22Rv1 (cell line): ENCODE measurements around the gene LSMEM2.

ENCODE experiments used
- CTCF ChIP-seq: fragments of 450-650 bp; IDR thresholded peaks from 2 replicates; pipeline ENCODE4 v1.5.1; 2017; ENCODE audit warnings: mild to moderate bottlenecking
- ZFX ChIP-seq: fragments of 450-650 bp; IDR thresholded peaks from 2 replicates; pipeline ENCODE4 v1.6.1; 2017; ENCODE audit warnings: antibody characterized with exemption, borderline replicate concordance

- TF ChIP-seq CTCF, result peak; percentile 89
- no peak for TF ChIP-seq ZFX
These were observed 45.6 kb downstream of the LSMEM2 start for GRCh38 chr3:50324351-50325112.
